Fibroblast of villous mesenchyme (primary cell): ENCODE results near the gene TNS1. TPM values are rescaled to one million over a fixed set of nuclear protein-coding genes. Genes with fewer than 3 reads are reported as not detected.

Experiments
- DNase-seq: peaks from one replicate; pipeline ENCODE4 v3.0.0-alpha.2; 2010; ENCODE audit warnings: low read depth
- H3K4me3 ChIP-seq: 2 replicates; pipeline ENCODE4 v1.5.1; 2011; ENCODE audit warnings: low read depth, mild to moderate bottlenecking, low read length
- CTCF ChIP-seq: IDR thresholded peaks from 2 replicates; pipeline ENCODE4 v1.5.1; 2012; ENCODE audit warnings: low read depth, mild to moderate bottlenecking, low read length; ENCODE audit not compliant: insufficient read depth
- total RNA-seq: library from RNA; depleted of rRNA; stranded (reverse); fragments of >200 nt; gene quantifications from 2 replicates; pipeline ENCODE4 v1.2.3, GENCODE V29; 2012

TNS1 gene
- total RNA-seq, 1 donor, result 127 TPM

GRCh38 chr2:217927601-217928323, 75.0 kb downstream of the TNS1 start:
- no peak for DNase-seq
- TF ChIP-seq CTCF, result no peak
- H3K4me3 ChIP-seq, result no peak overlapping the region

GRCh38 chr2:217926801-217927200, 76.0 kb downstream of the TNS1 start:
- no peak for TF ChIP-seq CTCF
- DNase-seq, result no peak
- H3K4me3 ChIP-seq, result no peak overlapping the region

- no peak for DNase-seq
- no peak for TF ChIP-seq CTCF
- H3K4me3 ChIP-seq, result no peak overlapping the region
Measured at GRCh38 chr2:217924346-217924901, 78.4 kb downstream of the TNS1 start.

GRCh38 chr2:217923007-217923686, 79.6 kb downstream of the TNS1 start:
- no peak for TF ChIP-seq CTCF
- DNase-seq, result no peak
- H3K4me3 ChIP-seq, result no peak overlapping the region

GRCh38 chr2:217922101-217923006, 80.4 kb downstream of the TNS1 start:
- DNase-seq, result no peak
- H3K4me3 ChIP-seq, result no peak overlapping the region
- TF ChIP-seq CTCF, result no peak

GRCh38 chr2:217920879-217921603, 81.8 kb downstream of the TNS1 start:
- no peak for DNase-seq
- H3K4me3 ChIP-seq, result no peak overlapping the region
- TF ChIP-seq CTCF, result no peak
